Measurements from ENCODE around the gene FBRSL1.

Gene FBRSL1

DNA sequence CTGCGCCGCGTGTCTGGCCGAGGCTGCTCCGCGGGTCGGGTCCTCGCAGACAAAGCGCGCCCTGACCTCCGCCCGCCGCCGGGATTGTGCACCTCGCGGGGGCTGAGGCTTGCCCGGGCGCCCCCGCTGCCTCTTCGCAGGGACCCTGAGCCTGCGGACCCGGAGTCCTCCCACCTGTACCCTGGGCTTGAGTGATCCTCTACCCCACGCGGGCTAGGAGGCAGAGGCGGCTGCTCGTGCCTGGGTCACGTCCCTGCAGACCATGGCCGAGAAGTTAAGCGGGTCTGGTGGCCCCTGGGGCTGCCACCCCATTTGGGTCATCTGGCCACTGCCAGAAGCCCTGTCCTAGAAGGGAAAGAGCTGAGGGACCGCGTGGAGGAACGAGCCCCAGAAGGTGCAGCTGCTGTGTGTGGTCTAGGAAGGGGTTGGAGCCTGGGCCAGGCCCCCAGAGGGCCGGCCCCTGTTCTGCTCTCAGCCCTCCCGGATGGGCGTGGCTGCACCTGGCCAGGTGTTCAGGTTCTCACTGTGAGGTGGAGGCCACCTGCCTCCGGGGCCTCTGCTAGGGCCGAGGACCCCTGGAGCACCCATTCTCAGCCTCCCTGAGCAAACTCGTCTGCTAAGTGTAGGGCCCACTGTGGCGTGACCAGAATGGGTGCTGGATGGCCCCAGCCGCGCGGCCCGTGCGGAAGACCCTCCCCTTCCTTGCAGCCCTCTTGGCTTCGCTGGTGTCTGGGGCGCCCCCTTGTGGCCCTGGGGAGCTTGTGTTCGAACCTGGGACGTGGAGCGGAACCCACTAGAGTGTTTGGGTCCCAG is 70.9 kb downstream of the FBRSL1 start:
- DNase-seq, result peak; percentile 74

Data from suppressor macrophage treated with lipopolysaccharide for 4 hours (primary cell).